ENCODE data around the gene ABCF2. TPM values are rescaled to one million over a fixed set of nuclear protein-coding genes. Genes with fewer than 3 reads are reported as not detected.

Gene ABCF2
- total and polyA plus RNA-seq, 5 donors from 2014 or later: 16.3 to 31.4 (median 29.4) TPM

GRCh38 chr7:151185762-151186639, 41.0 kb downstream of the ABCF2 start:
- H3K36me3 ChIP-seq (ENCODE audit: control insufficient read depth, insufficient read depth, low read length): no peaks in the 10 kb centered on the region
- Mint-ChIP-seq H3K9me3 (no peaks in the 10 kb centered on the region), H3K4me1 (no peaks in the 10 kb centered on the region), H3K4me3 (no peak overlapping the region), H3K36me3 (no peaks in the 10 kb centered on the region), H3K27ac (no peak overlapping the region), H3K27me3 (peaks cover 14% of the 10 kb centered on the region)
- no peaks in the 10 kb centered on the region for H3K4me1 ChIP-seq (ENCODE audit: control insufficient read depth, insufficient read depth, low read length, poor library complexity, severe bottlenecking)
- no peak for ATAC-seq (ENCODE audit: low read depth in 2 of 2)
- no peak overlapping the region for H3K27ac ChIP-seq (ENCODE audit: insufficient read depth, low read length, poor library complexity, severe bottlenecking)
- DNase-seq: no peak
- peaks cover 2% of the 10 kb centered on the region for H3K27me3 ChIP-seq (ENCODE audit: control insufficient read depth, insufficient read depth, low read length)
- no peaks in the 10 kb centered on the region for H3K9me3 ChIP-seq (ENCODE audit: control insufficient read depth in 2 of 2, low read length in 2 of 2)
- H3K4me3 ChIP-seq (ENCODE audit: low read depth, low read length): no peak overlapping the region

- no peak for DNase-seq
- Mint-ChIP-seq H3K27me3 (peaks cover 15% of the 10 kb centered on the region), H3K27ac (no peak overlapping the region), H3K9me3 (no peaks in the 10 kb centered on the region), H3K4me1 (no peaks in the 10 kb centered on the region), H3K36me3 (no peaks in the 10 kb centered on the region), H3K4me3 (no peak overlapping the region)
- H3K4me3 ChIP-seq (ENCODE audit: low read depth, low read length): no peak overlapping the region
- ATAC-seq (ENCODE audit: low read depth in 2 of 2): no peak
- no peaks in the 10 kb centered on the region for H3K9me3 ChIP-seq (ENCODE audit: control insufficient read depth in 2 of 2, low read length in 2 of 2)
- H3K36me3 ChIP-seq (ENCODE audit: control insufficient read depth, insufficient read depth, low read length): no peaks in the 10 kb centered on the region
- no peaks in the 10 kb centered on the region for H3K4me1 ChIP-seq (ENCODE audit: control insufficient read depth, insufficient read depth, low read length, poor library complexity, severe bottlenecking)
- H3K27ac ChIP-seq (ENCODE audit: insufficient read depth, low read length, poor library complexity, severe bottlenecking): no peak overlapping the region
- no peaks in the 10 kb centered on the region for H3K27me3 ChIP-seq (ENCODE audit: control insufficient read depth, insufficient read depth, low read length)
These were observed 46.0 kb downstream of the ABCF2 start for GRCh38 chr7:151181011-151181431.

- DNase-seq (no peak), ATAC-seq (ENCODE audit: low read depth in 2 of 2) (no peak)
- Histone ChIP-seq H3K9me3 (ENCODE audit: control insufficient read depth in 2 of 2, low read length in 2 of 2) (no peaks in the 10 kb centered on the region), H3K4me3 (ENCODE audit: low read depth, low read length) (no peak overlapping the region), H3K36me3 (ENCODE audit: control insufficient read depth, insufficient read depth, low read length) (no peaks in the 10 kb centered on the region), H3K4me1 (ENCODE audit: control insufficient read depth, insufficient read depth, low read length, poor library complexity, severe bottlenecking) (no peaks in the 10 kb centered on the region), H3K27me3 (ENCODE audit: control insufficient read depth, insufficient read depth, low read length) (no peaks in the 10 kb centered on the region), H3K27ac (ENCODE audit: insufficient read depth, low read length, poor library complexity, severe bottlenecking) (no peak overlapping the region)
- no peaks in the 10 kb centered on the region for H3K9me3 Mint-ChIP-seq
- no peak overlapping the region for H3K4me3 Mint-ChIP-seq
- no peaks in the 10 kb centered on the region for H3K4me1 Mint-ChIP-seq
- no peak overlapping the region for H3K27ac Mint-ChIP-seq
- H3K36me3 Mint-ChIP-seq: no peaks in the 10 kb centered on the region
- peaks cover 19% of the 10 kb centered on the region for H3K27me3 Mint-ChIP-seq
These were observed 47.1 kb downstream of the ABCF2 start for GRCh38 chr7:151179946-151180345.

GRCh38 chr7:151179287-151179860, 47.6 kb downstream of the ABCF2 start:
- Mint-ChIP-seq H3K27me3 (peaks cover 19% of the 10 kb centered on the region), H3K36me3 (no peaks in the 10 kb centered on the region)

DNA sequence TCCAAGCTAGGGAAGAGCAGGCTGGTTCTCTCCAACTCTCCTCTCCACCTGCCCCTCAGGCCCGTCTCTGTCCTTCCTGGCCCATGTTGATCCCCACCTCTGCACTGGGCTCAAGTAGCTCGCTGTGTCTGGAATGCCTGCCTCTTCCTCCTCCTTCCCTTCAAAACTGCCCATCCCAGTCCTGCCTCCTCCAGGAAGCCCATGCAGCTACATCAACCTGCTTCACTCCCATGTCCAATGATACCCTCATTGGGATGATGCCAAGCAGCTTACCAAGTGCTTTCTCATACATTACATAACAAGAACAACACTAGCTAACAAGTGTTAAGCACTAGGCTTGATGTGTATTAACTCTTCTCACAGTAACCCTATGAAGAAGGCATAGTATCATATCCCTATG, 48.2 kb downstream of the ABCF2 start:
- no peak overlapping the region for H3K27ac ChIP-seq (ENCODE audit: insufficient read depth, low read length, poor library complexity, severe bottlenecking)
- no peaks in the 10 kb centered on the region for H3K4me1 Mint-ChIP-seq
- H3K36me3 ChIP-seq (ENCODE audit: control insufficient read depth, insufficient read depth, low read length): no peaks in the 10 kb centered on the region
- H3K9me3 ChIP-seq (ENCODE audit: control insufficient read depth in 2 of 2, low read length in 2 of 2): no peaks in the 10 kb centered on the region
- no peaks in the 10 kb centered on the region for H3K4me1 ChIP-seq (ENCODE audit: control insufficient read depth, insufficient read depth, low read length, poor library complexity, severe bottlenecking)
- ATAC-seq (ENCODE audit: low read depth in 2 of 2): no peak
- peak overlapping the region in 1 of 3 donors; percentile 76 for H3K27ac Mint-ChIP-seq
- H3K27me3 Mint-ChIP-seq: peaks cover 22% of the 10 kb centered on the region
- no peak for DNase-seq
- no peaks in the 10 kb centered on the region for H3K36me3 Mint-ChIP-seq
- H3K4me3 Mint-ChIP-seq: no peak overlapping the region
- no peaks in the 10 kb centered on the region for H3K27me3 ChIP-seq (ENCODE audit: control insufficient read depth, insufficient read depth, low read length)
- no peaks in the 10 kb centered on the region for H3K9me3 Mint-ChIP-seq
- no peak overlapping the region for H3K4me3 ChIP-seq (ENCODE audit: low read depth, low read length)

More at GRCh38 chr7:151179287-151179860, 47.6 kb downstream of the ABCF2 start:
- Histone ChIP-seq H3K4me1 (ENCODE audit: control insufficient read depth, insufficient read depth, low read length, poor library complexity, severe bottlenecking) (no peaks in the 10 kb centered on the region), H3K9me3 (ENCODE audit: control insufficient read depth in 2 of 2, low read length in 2 of 2) (no peaks in the 10 kb centered on the region), H3K27me3 (ENCODE audit: control insufficient read depth, insufficient read depth, low read length) (no peaks in the 10 kb centered on the region), H3K4me3 (ENCODE audit: low read depth, low read length) (no peak overlapping the region), H3K36me3 (ENCODE audit: control insufficient read depth, insufficient read depth, low read length) (no peaks in the 10 kb centered on the region), H3K27ac (ENCODE audit: insufficient read depth, low read length, poor library complexity, severe bottlenecking) (no peak overlapping the region)
- ATAC-seq (ENCODE audit: low read depth in 2 of 2) (no peak), DNase-seq (no peak)
- H3K9me3 Mint-ChIP-seq: no peaks in the 10 kb centered on the region
- H3K27ac Mint-ChIP-seq: peak overlapping the region in 1 of 3 donors; percentile 76
- no peak overlapping the region for H3K4me3 Mint-ChIP-seq
- no peaks in the 10 kb centered on the region for H3K4me1 Mint-ChIP-seq

- peaks cover 22% of the 10 kb centered on the region for H3K27me3 Mint-ChIP-seq
- H3K9me3 ChIP-seq (ENCODE audit: control insufficient read depth in 2 of 2, low read length in 2 of 2): no peaks in the 10 kb centered on the region
- no peak overlapping the region for H3K27ac Mint-ChIP-seq
- no peaks in the 10 kb centered on the region for H3K4me1 Mint-ChIP-seq
- no peaks in the 10 kb centered on the region for H3K36me3 ChIP-seq (ENCODE audit: control insufficient read depth, insufficient read depth, low read length)
- H3K4me3 Mint-ChIP-seq: no peak overlapping the region
- no peak overlapping the region for H3K4me3 ChIP-seq (ENCODE audit: low read depth, low read length)
- DNase-seq (no peak), ATAC-seq (ENCODE audit: low read depth in 2 of 2) (no peak)
- H3K27me3 ChIP-seq (ENCODE audit: control insufficient read depth, insufficient read depth, low read length): no peaks in the 10 kb centered on the region
- H3K27ac ChIP-seq (ENCODE audit: insufficient read depth, low read length, poor library complexity, severe bottlenecking): no peak overlapping the region
- no peaks in the 10 kb centered on the region for H3K9me3 Mint-ChIP-seq
- H3K36me3 Mint-ChIP-seq: no peaks in the 10 kb centered on the region
- no peaks in the 10 kb centered on the region for H3K4me1 ChIP-seq (ENCODE audit: control insufficient read depth, insufficient read depth, low read length, poor library complexity, severe bottlenecking)
These were observed 48.8 kb downstream of the ABCF2 start for GRCh38 chr7:151178236-151178635.

DNA sequence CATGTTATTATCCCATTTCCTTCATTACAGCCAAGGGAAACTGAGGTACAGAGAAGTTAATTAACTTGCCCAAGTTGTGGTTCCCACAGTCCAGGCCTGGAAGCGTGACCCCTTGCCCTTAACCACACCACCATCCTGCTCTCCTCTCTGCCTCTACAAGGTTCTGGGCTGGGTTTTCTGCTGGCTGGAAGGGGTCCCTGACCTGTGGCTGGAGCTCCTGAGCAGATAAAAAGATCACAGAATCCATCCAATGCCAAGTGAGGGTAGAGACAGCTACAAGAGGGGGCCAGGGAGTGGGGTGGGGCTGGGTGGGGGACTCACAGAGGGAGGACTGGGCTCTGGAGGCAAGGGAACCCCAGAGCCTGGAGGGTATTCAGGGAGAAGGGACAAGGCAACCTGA, 49.7 kb downstream of the ABCF2 start:
- Histone ChIP-seq H3K27me3 (ENCODE audit: control insufficient read depth, insufficient read depth, low read length) (no peaks in the 10 kb centered on the region), H3K9me3 (ENCODE audit: control insufficient read depth in 2 of 2, low read length in 2 of 2) (no peaks in the 10 kb centered on the region), H3K27ac (ENCODE audit: insufficient read depth, low read length, poor library complexity, severe bottlenecking) (no peak overlapping the region), H3K4me3 (ENCODE audit: low read depth, low read length) (no peak overlapping the region), H3K36me3 (ENCODE audit: control insufficient read depth, insufficient read depth, low read length) (no peaks in the 10 kb centered on the region), H3K4me1 (ENCODE audit: control insufficient read depth, insufficient read depth, low read length, poor library complexity, severe bottlenecking) (peaks cover 5% of the 10 kb centered on the region)
- ATAC-seq (ENCODE audit: low read depth in 2 of 2) (no peak), DNase-seq (no peak)
- H3K4me3 Mint-ChIP-seq: no peak overlapping the region
- H3K36me3 Mint-ChIP-seq: peaks cover 5% of the 10 kb centered on the region
- peaks cover 0 to 6% (median 6%) of the 10 kb centered on the region in 4 donors for H3K4me1 Mint-ChIP-seq
- no peak overlapping the region for H3K27ac Mint-ChIP-seq
- H3K9me3 Mint-ChIP-seq: no peaks in the 10 kb centered on the region
- peaks cover 29% of the 10 kb centered on the region for H3K27me3 Mint-ChIP-seq
